SK-N-SH treated with all-trans-retinoic acid at 6 μM for 48 hours (cell line): ENCODE measurements around the gene CD200R1.
A peak's percentile ranks its signal among the peaks of the same experiment; 100 is the strongest.

Experiments used
- ATAC-seq: fragments of 200-7000 bp; cut with Tn5 transposase; 3 replicates; pipeline ENCODE4 v1.9.1; 2020; ENCODE audit warnings: mild to moderate bottlenecking, moderate library complexity
- ARNTL ChIP-seq: fragments of 450-650 bp; formaldehyde crosslinking; IDR thresholded peaks from 2 replicates; pipeline ENCODE4 v1.5.0; 2020; ENCODE audit warnings: low read depth, mild to moderate bottlenecking, moderate library complexity, borderline replicate concordance
- BACH2 ChIP-seq: fragments of 250-450 bp; sonication (Bioruptor Pico); IDR thresholded peaks from 2 replicates; pipeline ENCODE4 v1.9.0; 2021; ENCODE audit warnings: mild to moderate bottlenecking, borderline replicate concordance
- CSDC2 ChIP-seq: fragments of 250-450 bp; sonication (Bioruptor Pico); IDR thresholded peaks from 2 replicates; pipeline ENCODE4 v1.5.0; 2020; ENCODE audit warnings: mild to moderate bottlenecking, moderate library complexity
- ESRRG ChIP-seq: fragments of 250-450 bp; sonication (Bioruptor Pico); IDR thresholded peaks from 2 replicates; pipeline ENCODE4 v1.6.1; 2021; ENCODE audit warnings: mild to moderate bottlenecking
- GLIS3 ChIP-seq: fragments of 250-450 bp; sonication (Bioruptor Pico); IDR thresholded peaks from 2 replicates; pipeline ENCODE4 v1.5.0; 2020; ENCODE audit warnings: mild to moderate bottlenecking, moderate library complexity
- ISL1 ChIP-seq: fragments of 250-450 bp; sonication (Bioruptor Pico); IDR thresholded peaks from 2 replicates; pipeline ENCODE4 v2.1.2; 2022; ENCODE audit warnings: mild to moderate bottlenecking, moderate library complexity
- OSR1 ChIP-seq: fragments of 250-450 bp; sonication (Bioruptor Pico); IDR thresholded peaks from 2 replicates; pipeline ENCODE4 v1.8.0; 2022; ENCODE audit warnings: moderate library complexity, mild to moderate bottlenecking, inconsistent platforms
- PATZ1 ChIP-seq: fragments of 250-450 bp; sonication (Bioruptor Pico); IDR thresholded peaks from 2 replicates; pipeline ENCODE4 v1.8.0; 2020; ENCODE audit warnings: mild to moderate bottlenecking, moderate library complexity, borderline replicate concordance
- POU6F1 ChIP-seq: fragments of 250-450 bp; sonication (Bioruptor Pico); IDR thresholded peaks from 2 replicates; pipeline ENCODE4 v1.8.0; 2021; ENCODE audit warnings: low read depth, mild to moderate bottlenecking, moderate library complexity, borderline replicate concordance
- PPARA ChIP-seq: fragments of 250-450 bp; sonication (Bioruptor Pico); IDR thresholded peaks from 2 replicates; pipeline ENCODE4 v1.5.0; 2020; ENCODE audit warnings: mild to moderate bottlenecking, borderline replicate concordance
- RARB ChIP-seq: fragments of 250-450 bp; sonication (Bioruptor Pico); IDR thresholded peaks from 2 replicates; pipeline ENCODE4 v1.8.0; 2021; ENCODE audit warnings: mild to moderate bottlenecking, moderate library complexity
- TCF4 ChIP-seq: fragments of 250-450 bp; sonication (Bioruptor Pico); IDR thresholded peaks from 2 replicates; pipeline ENCODE4 v1.8.0; 2021; ENCODE audit warnings: mild to moderate bottlenecking, moderate library complexity, borderline replicate concordance
- ZFP3 ChIP-seq: fragments of 250-450 bp; sonication (Bioruptor Pico); IDR thresholded peaks from 2 replicates; pipeline ENCODE4 v1.5.0; 2020; ENCODE audit warnings: mild to moderate bottlenecking, moderate library complexity
- ZFP30 ChIP-seq: fragments of 450-650 bp; formaldehyde crosslinking; IDR thresholded peaks from 2 replicates; pipeline ENCODE4 v1.5.0; 2022; ENCODE audit warnings: mild to moderate bottlenecking, moderate library complexity
- ZNF565 ChIP-seq: fragments of 450-650 bp; formaldehyde crosslinking; conservative IDR thresholded peaks from 2 replicates; pipeline ENCODE4 v1.5.0; 2020; ENCODE audit warnings: low read depth, mild to moderate bottlenecking, moderate library complexity
- ZNF70 ChIP-seq: fragments of 450-650 bp; formaldehyde crosslinking; IDR thresholded peaks from 2 replicates; pipeline ENCODE4 v1.5.0; 2020; ENCODE audit warnings: mild to moderate bottlenecking, moderate library complexity
- TF ChIP-seq, protein P1 (sequence below): fragments of 250-450 bp; sonication (Bioruptor Pico); IDR thresholded peaks from 2 replicates; pipeline ENCODE4 v1.5.0; 2020; ENCODE audit warnings: mild to moderate bottlenecking, moderate library complexity
- TF ChIP-seq, protein P2 (sequence below): fragments of 250-450 bp; sonication (Bioruptor Pico); IDR thresholded peaks from 2 replicates; pipeline ENCODE4 v1.5.1; 2021; ENCODE audit warnings: mild to moderate bottlenecking, moderate library complexity

CD200R1 gene

DNA sequence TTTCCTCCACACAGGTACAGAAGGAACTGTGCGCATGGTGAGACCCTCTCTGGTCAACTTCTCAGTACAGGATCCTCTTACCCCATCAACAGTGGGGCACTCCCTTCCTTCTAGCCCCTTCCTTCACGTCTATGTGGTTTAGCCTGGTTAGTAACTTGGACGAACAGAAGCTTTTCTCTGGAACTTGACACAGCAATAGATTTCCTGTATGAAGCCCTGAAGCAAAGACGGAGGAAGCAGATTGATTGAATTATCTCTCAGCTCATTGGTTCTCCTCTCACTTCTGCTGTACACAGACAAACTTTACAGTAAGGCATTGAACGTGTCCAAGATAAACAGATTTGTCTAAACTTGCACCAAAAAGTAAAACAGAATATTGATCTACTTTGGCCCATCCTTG lies at the start of gene CD200R1:
CD200R1 (minus strand) TSS at position 210 of the 400 bp plus-strand sequence. CDS start 246 bp downstream, outside the sequence.
- ATAC-seq: no peak
- TF ChIP-seq POU6F1 (CRISPR knock-in tag): no peak
- TF ChIP-seq ZFP3 (CRISPR knock-in tag): no peak
- TF ChIP-seq ARNTL (CRISPR knock-in tag): no peak
- TF ChIP-seq GLIS3 (CRISPR knock-in tag): no peak
- no peak for TF ChIP-seq PPARA (CRISPR knock-in tag)
- no peak for TF ChIP-seq ZFP30
- TF ChIP-seq BACH2: no peak
- no peak for TF ChIP-seq ZNF70
- no peak for TF ChIP-seq ESRRG (CRISPR knock-in tag)
- no peak for TF ChIP-seq CSDC2 (CRISPR knock-in tag)
- TF ChIP-seq ZNF565: no peak
- TF ChIP-seq OSR1 (CRISPR knock-in tag): no peak
- TF ChIP-seq, protein P1, sequence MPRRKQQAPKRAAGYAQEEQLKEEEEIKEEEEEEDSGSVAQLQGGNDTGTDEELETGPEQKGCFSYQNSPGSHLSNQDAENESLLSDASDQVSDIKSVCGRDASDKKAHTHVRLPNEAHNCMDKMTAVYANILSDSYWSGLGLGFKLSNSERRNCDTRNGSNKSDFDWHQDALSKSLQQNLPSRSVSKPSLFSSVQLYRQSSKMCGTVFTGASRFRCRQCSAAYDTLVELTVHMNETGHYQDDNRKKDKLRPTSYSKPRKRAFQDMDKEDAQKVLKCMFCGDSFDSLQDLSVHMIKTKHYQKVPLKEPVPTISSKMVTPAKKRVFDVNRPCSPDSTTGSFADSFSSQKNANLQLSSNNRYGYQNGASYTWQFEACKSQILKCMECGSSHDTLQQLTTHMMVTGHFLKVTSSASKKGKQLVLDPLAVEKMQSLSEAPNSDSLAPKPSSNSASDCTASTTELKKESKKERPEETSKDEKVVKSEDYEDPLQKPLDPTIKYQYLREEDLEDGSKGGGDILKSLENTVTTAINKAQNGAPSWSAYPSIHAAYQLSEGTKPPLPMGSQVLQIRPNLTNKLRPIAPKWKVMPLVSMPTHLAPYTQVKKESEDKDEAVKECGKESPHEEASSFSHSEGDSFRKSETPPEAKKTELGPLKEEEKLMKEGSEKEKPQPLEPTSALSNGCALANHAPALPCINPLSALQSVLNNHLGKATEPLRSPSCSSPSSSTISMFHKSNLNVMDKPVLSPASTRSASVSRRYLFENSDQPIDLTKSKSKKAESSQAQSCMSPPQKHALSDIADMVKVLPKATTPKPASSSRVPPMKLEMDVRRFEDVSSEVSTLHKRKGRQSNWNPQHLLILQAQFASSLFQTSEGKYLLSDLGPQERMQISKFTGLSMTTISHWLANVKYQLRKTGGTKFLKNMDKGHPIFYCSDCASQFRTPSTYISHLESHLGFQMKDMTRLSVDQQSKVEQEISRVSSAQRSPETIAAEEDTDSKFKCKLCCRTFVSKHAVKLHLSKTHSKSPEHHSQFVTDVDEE (CRISPR knock-in tag): no peak
- TF ChIP-seq RARB (CRISPR knock-in tag): no peak

GRCh38 chr3:113021471-113021870 lies 46.6 kb upstream of the CD200R1 start:
- no peak for TF ChIP-seq CSDC2 (CRISPR knock-in tag)
- TF ChIP-seq TCF4 (CRISPR knock-in tag): no peak
- TF ChIP-seq PPARA (CRISPR knock-in tag): no peak
- TF ChIP-seq, all 23 proteins: peak for 0

GRCh38 chr3:113019182-113020137 lies 44.6 kb upstream of the CD200R1 start:
- peak; percentile 97 for ATAC-seq
- TF ChIP-seq BACH2: no peak
- TF ChIP-seq ISL1 (CRISPR knock-in tag): no peak
- TF ChIP-seq, protein P1 (CRISPR knock-in tag): peak; percentile 56; the same call in 1 of the 2 replicates
- TF ChIP-seq ZNF70: no peak
- peak; percentile 89 for TF ChIP-seq CSDC2 (CRISPR knock-in tag)

More at GRCh38 chr3:113021471-113021870, 46.6 kb upstream of the CD200R1 start:
- no peak for ATAC-seq

- ATAC-seq: peak; percentile 29
- TF ChIP-seq ZNF565: no peak
- TF ChIP-seq OSR1 (CRISPR knock-in tag): no peak
- TF ChIP-seq RARB (CRISPR knock-in tag): no peak
- TF ChIP-seq PATZ1: no peak
- TF ChIP-seq BACH2: no peak
- TF ChIP-seq ESRRG (CRISPR knock-in tag): no peak
- no peak for TF ChIP-seq PPARA (CRISPR knock-in tag)
- TF ChIP-seq, protein P2, sequence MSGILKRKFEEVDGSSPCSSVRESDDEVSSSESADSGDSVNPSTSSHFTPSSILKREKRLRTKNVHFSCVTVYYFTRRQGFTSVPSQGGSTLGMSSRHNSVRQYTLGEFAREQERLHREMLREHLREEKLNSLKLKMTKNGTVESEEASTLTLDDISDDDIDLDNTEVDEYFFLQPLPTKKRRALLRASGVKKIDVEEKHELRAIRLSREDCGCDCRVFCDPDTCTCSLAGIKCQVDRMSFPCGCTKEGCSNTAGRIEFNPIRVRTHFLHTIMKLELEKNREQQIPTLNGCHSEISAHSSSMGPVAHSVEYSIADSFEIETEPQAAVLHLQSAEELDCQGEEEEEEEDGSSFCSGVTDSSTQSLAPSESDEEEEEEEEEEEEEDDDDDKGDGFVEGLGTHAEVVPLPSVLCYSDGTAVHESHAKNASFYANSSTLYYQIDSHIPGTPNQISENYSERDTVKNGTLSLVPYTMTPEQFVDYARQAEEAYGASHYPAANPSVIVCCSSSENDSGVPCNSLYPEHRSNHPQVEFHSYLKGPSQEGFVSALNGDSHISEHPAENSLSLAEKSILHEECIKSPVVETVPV (CRISPR knock-in tag): no peak
- TF ChIP-seq, protein P1 (CRISPR knock-in tag): no peak
- TF ChIP-seq CSDC2 (CRISPR knock-in tag): no peak
- no peak for TF ChIP-seq ZFP30
- no peak for TF ChIP-seq ZNF70
Observed at GRCh38 chr3:113018536-113019181, 43.8 kb upstream of the CD200R1 start.
